SK-N-SH (cell line): ENCODE measurements around the gene MS4A4E.
"Not testable (repeated sequence)": the region's sequence is repeated elsewhere in the genome, so short reads cannot be mapped to it uniquely, and the experiment has no call there.

Experiments
- FOSL2 ChIP-seq: IDR thresholded peaks from 2 replicates; pipeline ENCODE4 v1.4.0; 2012; ENCODE audit warnings: low read depth, mild to moderate bottlenecking, moderate library complexity, borderline replicate concordance
- GABPA ChIP-seq: IDR thresholded peaks from 2 replicates; pipeline ENCODE4 v1.4.0; 2012; ENCODE audit warnings: low read depth, mild to moderate bottlenecking
- MXI1 ChIP-seq: IDR thresholded peaks from 2 replicates; pipeline ENCODE4 v1.6.1; 2012; ENCODE audit warnings: mild to moderate bottlenecking, low read depth, low read length, improper control_type of control experiment
- TF ChIP-seq, protein P1 (sequence below): fragments of 200-600 bp; sonication (generic); IDR thresholded peaks from 2 replicates; pipeline ENCODE4 v1.6.1; 2017; ENCODE audit warnings: antibody characterized with exemption, mild to moderate bottlenecking, moderate library complexity

- not testable (repeated sequence) for TF ChIP-seq MXI1, GABPA, FOSL2
- TF ChIP-seq, protein P1, sequence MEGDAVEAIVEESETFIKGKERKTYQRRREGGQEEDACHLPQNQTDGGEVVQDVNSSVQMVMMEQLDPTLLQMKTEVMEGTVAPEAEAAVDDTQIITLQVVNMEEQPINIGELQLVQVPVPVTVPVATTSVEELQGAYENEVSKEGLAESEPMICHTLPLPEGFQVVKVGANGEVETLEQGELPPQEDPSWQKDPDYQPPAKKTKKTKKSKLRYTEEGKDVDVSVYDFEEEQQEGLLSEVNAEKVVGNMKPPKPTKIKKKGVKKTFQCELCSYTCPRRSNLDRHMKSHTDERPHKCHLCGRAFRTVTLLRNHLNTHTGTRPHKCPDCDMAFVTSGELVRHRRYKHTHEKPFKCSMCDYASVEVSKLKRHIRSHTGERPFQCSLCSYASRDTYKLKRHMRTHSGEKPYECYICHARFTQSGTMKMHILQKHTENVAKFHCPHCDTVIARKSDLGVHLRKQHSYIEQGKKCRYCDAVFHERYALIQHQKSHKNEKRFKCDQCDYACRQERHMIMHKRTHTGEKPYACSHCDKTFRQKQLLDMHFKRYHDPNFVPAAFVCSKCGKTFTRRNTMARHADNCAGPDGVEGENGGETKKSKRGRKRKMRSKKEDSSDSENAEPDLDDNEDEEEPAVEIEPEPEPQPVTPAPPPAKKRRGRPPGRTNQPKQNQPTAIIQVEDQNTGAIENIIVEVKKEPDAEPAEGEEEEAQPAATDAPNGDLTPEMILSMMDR, result not testable (repeated sequence)
Measured at GRCh38 chr11:60192564-60192963, 50.4 kb downstream of the MS4A4E start.
